Endothelial cell of umbilical vein (primary cell): Measurements from ENCODE around the gene TLE3. TPM values are rescaled to one million over a fixed set of nuclear protein-coding genes. Genes with fewer than 3 reads are reported as not detected.

Experiments used
- BruUV-seq: library from RNA; stranded (reverse); fragments of 400-500 nt; replicated peaks from 2 replicates; lab custom pipeline; 2021; lab: Mats Ljungman, UMichigan
- CTCF ChIA-PET: fragments of 300-600, 350-600 bp; sonication (Branson Sonifier 250); formaldehyde crosslinking; loops from one replicate; lab custom pipeline; 2021; ENCODE audit warnings: antibody characterized with exemption, inconsistent platforms; lab: Charles Lee
- POLR2A ChIA-PET: fragments of 300-600, 350-600 bp; sonication (Branson Sonifier 250); formaldehyde crosslinking; loops from one replicate; lab custom pipeline; 2021; ENCODE audit warnings: antibody characterized with exemption, inconsistent platforms; lab: Charles Lee
- DNase-seq: peaks from one replicate; pipeline ENCODE4 v3.0.0-alpha.2; 2011; ENCODE audit warnings: low read depth, low spot score
- FAIRE-seq: peaks from 2 replicates; lab custom pipeline; 2011; peaks lifted over from hg19 to GRCh38; lab: Jason Lieb, UNC
- H2AFZ ChIP-seq: 2 replicates; pipeline ENCODE4 v1.6.0; 2012; ENCODE audit warnings: low read depth, low read length, control low read depth, inconsistent platforms
- H3K27ac ChIP-seq: 2 replicates; pipeline ENCODE4 v1.5.1; 2011; ENCODE audit warnings: low read depth, mild to moderate bottlenecking, control low read depth, low read length, moderate library complexity; ENCODE audit not compliant: insufficient read depth
- H3K27me3 ChIP-seq, 2 experiments: 2 replicates each; pipeline versions ENCODE4 v1.6.0 to v1.6.1; 2011; ENCODE audit warnings: low read length in 2 of 2, mixed read lengths in 1 of 2; ENCODE audit not compliant: control insufficient read depth in 2 of 2, insufficient read depth in 2 of 2
- H3K36me3 ChIP-seq, 2 experiments: 2 replicates in 1 of 2; 3 replicates in 1 of 2; pipeline ENCODE4 v1.5.1; 2011; ENCODE audit warnings: low read length in 2 of 2, mild to moderate bottlenecking in 1 of 2, moderate library complexity in 1 of 2; ENCODE audit not compliant: control insufficient read depth in 2 of 2, insufficient read depth in 2 of 2; ENCODE audit errors: extremely low read depth in 1 of 2
- H3K4me1 ChIP-seq: 3 replicates; pipeline ENCODE4 v1.5.1; 2011; ENCODE audit warnings: mild to moderate bottlenecking, low read length; ENCODE audit not compliant: control insufficient read depth, insufficient read depth; ENCODE audit errors: extremely low read depth
- H3K4me2 ChIP-seq: 2 replicates; pipeline ENCODE4 v1.6.1; 2011; ENCODE audit warnings: low read length, control low read depth, mixed read lengths; ENCODE audit not compliant: insufficient read depth
- H3K4me3 ChIP-seq, 3 experiments: fragments of 200-600 bp in 1 of 3; sonication (generic), shearing (Covaris generic) in 1 of 3; replicated peaks in 1 of 3; 2 replicates each; pipeline ENCODE4 v1.5.1; 2011 to 2016; ENCODE audit warnings: control low read depth in 3 of 3, low read length in 3 of 3, mild to moderate bottlenecking in 2 of 3, inconsistent platforms in 1 of 3, low read depth in 1 of 3, moderate library complexity in 1 of 3; ENCODE audit not compliant: insufficient read depth in 1 of 3
- H3K79me2 ChIP-seq: 2 replicates; pipeline ENCODE4 v1.6.0; 2012; ENCODE audit warnings: low read length, inconsistent platforms; ENCODE audit not compliant: control insufficient read depth, insufficient read depth
- H3K9ac ChIP-seq: replicated peaks from 2 replicates; pipeline ENCODE3; 2011; ENCODE audit warnings: low read length, control low read depth; ENCODE audit not compliant: insufficient read depth; ENCODE audit errors: extremely low read depth
- H3K9me1 ChIP-seq: replicated peaks from 3 replicates; pipeline ENCODE4 v1.6.0; 2011; ENCODE audit warnings: mild to moderate bottlenecking, low read length; ENCODE audit not compliant: control insufficient read depth, insufficient read depth; ENCODE audit errors: extremely low read depth
- H3K9me3 ChIP-seq: replicated peaks from 2 replicates; pipeline ENCODE4 v1.5.1; 2012; ENCODE audit warnings: low read length, inconsistent platforms; ENCODE audit not compliant: control insufficient read depth, insufficient read depth
- H4K20me1 ChIP-seq: replicated peaks from 2 replicates; pipeline ENCODE3; 2011; ENCODE audit warnings: mild to moderate bottlenecking, low read length; ENCODE audit not compliant: control insufficient read depth, insufficient read depth; ENCODE audit errors: extremely low read depth
- EZH2 ChIP-seq: IDR thresholded peaks from 2 replicates; pipeline ENCODE4 v1.6.1; 2012; ENCODE audit warnings: borderline replicate concordance, low read depth, mild to moderate bottlenecking, moderate library complexity, low read length, inconsistent platforms; ENCODE audit not compliant: severe bottlenecking
- FOS ChIP-seq: IDR thresholded peaks from 2 replicates; pipeline ENCODE4 v1.6.1; 2011; ENCODE audit warnings: mild to moderate bottlenecking, low read length, moderate library complexity, borderline replicate concordance; ENCODE audit not compliant: insufficient read depth
- GATA2 ChIP-seq: IDR thresholded peaks from 2 replicates; pipeline ENCODE4 v1.7.0; 2011; ENCODE audit warnings: low read depth, mild to moderate bottlenecking, moderate library complexity, mixed read lengths, low read length; ENCODE audit not compliant: insufficient read length, insufficient read depth
- JUN ChIP-seq: IDR thresholded peaks from 2 replicates; pipeline ENCODE4 v1.6.1; 2011; ENCODE audit warnings: borderline replicate concordance, low read depth; ENCODE audit not compliant: insufficient read length, insufficient read depth
- MYC ChIP-seq: IDR thresholded peaks from one replicate; pipeline ENCODE4 v1.6.1; 2011; ENCODE audit warnings: mild to moderate bottlenecking, low read depth, low read length
- POLR2A ChIP-seq: IDR thresholded peaks from 2 replicates; pipeline ENCODE4 v1.6.1; 2012; ENCODE audit warnings: low read depth, mild to moderate bottlenecking, control low read depth, low read length
- POLR2AphosphoS5 ChIP-seq: IDR thresholded peaks from 2 replicates; pipeline ENCODE4 v1.6.1; 2012; ENCODE audit warnings: low read depth, mild to moderate bottlenecking, control low read depth, low read length, moderate library complexity; ENCODE audit not compliant: insufficient read depth
- dilution Hi-C: fragments of 300-500 bp; cut with MboI; formaldehyde crosslinking; loops from one replicate; pipeline ENCODE4 v1.15.0; 2019; ENCODE audit warnings: low sequenced_read_pairs; ENCODE audit not compliant: extremely low pct_ligation_motif_present
- intact Hi-C: fragments of 100-400 bp; cut with micrococcal nuclease; formaldehyde crosslinking; loops from one replicate; pipeline ENCODE4 v1.10.0; 2022
- polyA plus RNA-seq, 4 experiments: library from polyadenylated mRNA; depleted of rRNA in 3 of 4; stranded (reverse) in 3 of 4; unstranded in 1 of 4; fragments of >200 nt; gene quantifications; 2 replicates each; pipeline versions ENCODE4 v1.2.1 to v1.2.3, GENCODE V29; 2011 to 2012; ENCODE audit warnings: missing spikeins in 1 of 4
- total RNA-seq: library from RNA; stranded (reverse); gene quantifications from 2 replicates; pipeline ENCODE4 v1.2.3, GENCODE V29; 2021
- TF ChIP-seq, protein P1 (sequence below): IDR thresholded peaks from 2 replicates; pipeline ENCODE4 v1.6.1; 2011; ENCODE audit not compliant: insufficient read depth, insufficient read length
- TF ChIP-seq, protein P2 (sequence below), 2 donors: IDR thresholded peaks; 1 replicate in 1 of 2; 2 replicates in 1 of 2; pipeline ENCODE4 v1.5.1; 2011; ENCODE audit warnings: low read length in 2 of 2, mild to moderate bottlenecking in 2 of 2, moderate library complexity in 2 of 2, control low read depth in 1 of 2, inconsistent platforms in 1 of 2, low read depth in 1 of 2; ENCODE audit not compliant: insufficient read depth in 1 of 2; ENCODE audit errors: extremely low read depth in 1 of 2

The TLE3 gene
- total and polyA plus RNA-seq, 2 donors (not counting 3 experiments of a cell fraction or from before 2014, with no cell fraction given) = 40.5 to 56.9 TPM

DNA sequence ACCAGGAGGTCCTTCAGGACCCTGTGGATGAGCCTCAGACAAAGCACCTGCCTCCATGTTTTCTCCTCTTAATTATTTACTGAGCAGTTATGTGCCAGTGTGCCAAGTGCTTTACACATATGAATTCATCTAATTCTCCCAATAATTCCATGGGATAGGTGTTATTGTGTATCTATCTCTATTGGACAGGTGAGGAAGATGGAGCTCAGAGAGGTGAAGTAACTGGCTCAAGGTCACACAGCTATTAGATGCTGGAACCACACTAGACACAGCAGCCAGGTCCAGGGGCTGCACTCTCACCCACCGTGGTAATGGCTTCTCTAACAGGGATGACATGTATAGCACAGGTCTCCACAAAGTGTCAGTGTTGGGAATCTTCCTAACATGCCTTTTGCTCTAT lies 70.2 kb downstream of the TLE3 start:
- Histone ChIP-seq H3K4me1 (no peaks in the 10 kb centered on the region), H4K20me1 (no peaks in the 10 kb centered on the region), H2AFZ (no peak overlapping the region), H3K36me3 (no peaks in the 10 kb centered on the region), H3K79me2 (no peaks in the 10 kb centered on the region), H3K9me3 (no peaks in the 10 kb centered on the region), H3K9ac (no peak overlapping the region), H3K4me2 (no peak overlapping the region), H3K4me3 (no peak overlapping the region), H3K27ac (no peak overlapping the region), H3K9me1 (no peaks in the 10 kb centered on the region), H3K27me3 (peaks cover 2% of the 10 kb centered on the region in 2 experiments)
- DNase-seq (no peak), FAIRE-seq (no peak)
- ChIA-PET CTCF (no interaction called here), POLR2A (no interaction called here)
- dilution Hi-C loops = no loop called here
- intact Hi-C loops = no loop called here
- BruUV-seq = no TSS peak
- TF ChIP-seq FOS (no peak), MYC (no peak), GATA2 (no peak), POLR2A (no peak), JUN (no peak), EZH2 (no peak), POLR2AphosphoS5 (no peak)
- TF ChIP-seq, protein P1, sequence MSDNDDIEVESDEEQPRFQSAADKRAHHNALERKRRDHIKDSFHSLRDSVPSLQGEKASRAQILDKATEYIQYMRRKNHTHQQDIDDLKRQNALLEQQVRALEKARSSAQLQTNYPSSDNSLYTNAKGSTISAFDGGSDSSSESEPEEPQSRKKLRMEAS = no peak
- TF ChIP-seq, protein P2, sequence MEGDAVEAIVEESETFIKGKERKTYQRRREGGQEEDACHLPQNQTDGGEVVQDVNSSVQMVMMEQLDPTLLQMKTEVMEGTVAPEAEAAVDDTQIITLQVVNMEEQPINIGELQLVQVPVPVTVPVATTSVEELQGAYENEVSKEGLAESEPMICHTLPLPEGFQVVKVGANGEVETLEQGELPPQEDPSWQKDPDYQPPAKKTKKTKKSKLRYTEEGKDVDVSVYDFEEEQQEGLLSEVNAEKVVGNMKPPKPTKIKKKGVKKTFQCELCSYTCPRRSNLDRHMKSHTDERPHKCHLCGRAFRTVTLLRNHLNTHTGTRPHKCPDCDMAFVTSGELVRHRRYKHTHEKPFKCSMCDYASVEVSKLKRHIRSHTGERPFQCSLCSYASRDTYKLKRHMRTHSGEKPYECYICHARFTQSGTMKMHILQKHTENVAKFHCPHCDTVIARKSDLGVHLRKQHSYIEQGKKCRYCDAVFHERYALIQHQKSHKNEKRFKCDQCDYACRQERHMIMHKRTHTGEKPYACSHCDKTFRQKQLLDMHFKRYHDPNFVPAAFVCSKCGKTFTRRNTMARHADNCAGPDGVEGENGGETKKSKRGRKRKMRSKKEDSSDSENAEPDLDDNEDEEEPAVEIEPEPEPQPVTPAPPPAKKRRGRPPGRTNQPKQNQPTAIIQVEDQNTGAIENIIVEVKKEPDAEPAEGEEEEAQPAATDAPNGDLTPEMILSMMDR (IDR thresholded peaks at IDR 0.05; ENCODE audit: extremely low read depth in 1 of 2, insufficient read depth in 1 of 2, low read depth in 1 of 2, low read length in 2 of 2) = no peak
